HG03575 (cell line): ENCODE data around the gene NLK.
"Not testable (repeated sequence)": the region's sequence is repeated elsewhere in the genome, so short reads cannot be mapped to it uniquely, and the experiment has no call there.

ENCODE experiments used
- ATAC-seq: cut with Tn5 transposase; IDR thresholded peaks from one replicate; pipeline ENCODE4 v1.9.1; 2021; ENCODE audit not compliant: unreplicated experiment, insufficient number of reproducible peaks, low FRiP score; ENCODE audit errors: extremely low read depth

The NLK gene

DNA sequence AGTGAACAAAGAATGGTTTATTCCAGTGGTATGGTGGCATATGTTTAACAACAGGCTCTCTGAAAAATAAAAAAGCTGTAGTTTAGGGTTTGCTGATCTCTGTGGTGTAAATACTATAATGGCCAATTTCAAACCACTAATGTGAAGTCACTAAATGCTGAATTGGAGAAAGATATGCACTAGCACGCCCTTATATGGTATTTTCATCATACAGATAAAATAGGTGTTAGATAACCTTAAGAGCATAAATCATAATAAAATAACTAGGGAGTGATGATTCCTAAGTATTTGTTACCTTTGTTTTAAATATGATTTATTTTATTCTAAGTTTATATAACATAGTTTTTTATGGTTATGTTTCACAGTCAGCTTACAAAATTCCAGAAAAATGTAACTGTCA is 17.2 kb downstream of the NLK start:
- ATAC-seq, result no peak

DNA sequence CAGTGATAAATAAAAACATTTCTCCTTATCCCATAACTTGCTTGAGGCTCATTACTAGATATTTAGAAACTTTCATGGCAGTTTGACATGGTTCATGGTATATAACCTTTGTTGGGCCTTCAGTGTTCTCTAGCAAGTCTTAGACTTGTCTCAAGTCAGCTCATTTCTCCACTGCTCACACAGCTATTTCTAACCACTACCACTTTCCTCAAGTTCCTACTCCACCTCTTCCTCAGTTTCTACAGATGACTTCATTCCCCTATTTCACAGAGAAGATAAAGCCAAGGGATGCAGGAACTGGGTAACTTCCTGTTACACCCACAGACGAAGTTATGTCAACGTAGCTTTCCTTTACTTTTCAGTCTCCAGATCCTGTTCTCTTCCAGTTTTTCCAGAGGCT is 23.2 kb downstream of the NLK start:
- no peak for ATAC-seq

DNA sequence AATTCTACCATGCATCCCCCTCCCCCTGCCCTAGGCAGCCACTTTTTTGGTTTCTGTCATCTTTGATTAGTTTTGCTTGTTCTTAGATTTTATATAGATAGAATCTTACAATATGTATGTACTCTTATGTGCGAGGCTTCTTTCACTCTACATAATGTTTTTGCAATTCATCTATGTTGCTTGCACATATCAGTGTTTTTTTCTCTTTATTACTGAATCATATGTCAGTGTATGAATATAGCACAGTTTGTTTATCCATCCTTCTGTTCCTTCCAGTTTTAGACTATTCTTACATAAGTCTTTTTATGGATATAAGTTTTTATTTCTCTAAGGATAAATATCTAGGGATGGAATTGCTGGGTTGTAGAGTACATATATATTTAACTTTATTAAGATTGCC is 26.6 kb downstream of the NLK start:
- ATAC-seq, result no peak

DNA sequence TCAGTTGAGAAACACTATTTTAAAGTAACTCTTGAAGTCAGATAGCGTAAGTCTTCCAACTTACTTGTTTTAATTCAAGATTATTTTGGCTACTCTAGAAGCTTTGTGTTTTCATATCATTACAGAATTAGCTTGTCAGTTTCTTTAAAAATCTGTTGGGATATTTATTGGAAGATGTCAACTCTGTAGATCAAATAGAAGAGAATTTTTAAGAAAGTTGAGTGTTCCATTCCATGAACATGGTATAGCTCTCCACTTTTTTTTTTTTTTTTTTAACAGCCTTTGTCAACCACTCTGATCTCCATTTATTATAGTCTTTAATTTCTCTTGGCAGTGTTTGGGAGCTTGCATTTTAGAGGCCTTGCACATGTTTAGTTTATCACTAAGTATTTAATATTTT is 28.7 kb downstream of the NLK start:
- no peak for ATAC-seq

DNA sequence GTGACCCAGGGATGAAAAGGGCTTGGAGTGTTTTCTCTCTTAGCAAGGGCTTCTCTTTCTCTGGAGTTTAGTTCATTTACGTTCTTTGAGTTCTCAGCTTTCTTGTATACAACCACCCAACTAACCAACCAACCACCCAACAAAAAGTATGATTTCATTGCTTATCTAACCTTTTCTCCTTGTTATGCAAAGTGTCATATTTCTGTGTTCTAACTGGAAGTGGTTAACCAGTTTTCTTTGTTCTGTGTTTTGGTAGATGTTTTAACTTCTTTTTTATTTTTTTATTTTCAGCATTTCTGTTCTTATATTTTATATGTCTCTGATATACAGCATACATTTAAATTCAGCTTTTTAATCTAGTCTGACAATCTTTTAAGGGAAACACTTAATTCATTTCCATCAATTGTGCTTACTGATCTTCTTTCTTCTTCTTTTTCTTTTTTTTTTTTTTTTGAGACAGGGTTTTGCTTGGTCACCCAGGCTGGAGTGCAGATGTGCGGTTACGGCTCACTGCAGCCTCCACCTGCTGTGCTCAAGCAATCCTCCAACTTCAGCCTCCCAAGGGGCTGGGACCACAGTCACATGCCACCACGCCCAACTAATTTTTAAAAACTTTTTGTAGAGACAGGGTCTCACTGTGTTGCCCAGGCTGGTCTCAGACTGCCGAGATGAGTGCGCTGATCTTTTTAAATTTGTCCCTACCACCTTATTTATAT is 29.6 kb downstream of the NLK start:
- no peak for ATAC-seq

DNA sequence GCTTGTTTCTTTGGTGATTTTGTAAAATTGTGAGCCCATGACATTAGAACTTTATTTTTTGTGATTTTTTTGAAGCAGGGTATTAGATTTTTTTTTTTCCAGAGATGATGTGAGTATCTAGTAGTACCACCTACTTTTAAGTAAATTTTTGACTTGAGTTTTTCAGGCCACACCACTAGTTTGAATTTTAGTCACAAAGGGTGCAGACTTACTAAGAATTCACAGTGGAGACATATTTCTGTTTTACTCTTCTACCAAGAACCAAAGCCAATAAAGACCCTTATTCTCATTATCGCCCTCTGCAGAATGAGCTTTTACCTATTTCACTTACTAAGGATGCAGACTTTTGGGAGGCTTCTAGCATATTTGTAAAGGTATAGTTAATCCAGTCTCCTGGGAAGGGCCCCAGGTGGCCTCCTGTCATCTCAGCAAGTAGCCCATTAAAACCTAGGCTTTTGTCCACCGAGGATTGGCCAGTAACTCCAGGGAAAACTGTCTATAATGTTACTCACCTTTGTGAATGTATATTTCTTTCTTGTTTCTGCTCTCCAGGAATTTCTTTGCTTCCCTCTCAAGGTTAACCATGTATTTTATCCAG is 30.6 kb downstream of the NLK start:
- no peak for ATAC-seq

DNA sequence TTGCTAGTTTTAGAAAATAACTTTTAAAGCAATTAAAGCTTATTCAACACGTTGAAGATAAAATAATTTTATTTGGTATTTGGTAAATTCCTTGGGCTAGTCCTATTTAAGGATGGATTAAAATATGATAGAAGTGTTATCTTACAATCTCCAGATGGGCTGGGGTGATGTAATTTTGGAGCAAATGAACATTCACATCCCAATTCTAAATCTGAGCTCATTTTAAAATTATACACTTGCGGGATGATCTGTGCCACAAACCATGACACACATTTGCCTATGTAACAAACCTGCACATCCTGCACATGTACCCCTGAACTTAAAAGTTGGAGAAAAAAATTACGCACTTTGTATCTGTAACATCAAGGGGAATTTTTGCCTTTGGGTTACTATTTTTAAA is 31.5 kb downstream of the NLK start:
- ATAC-seq, result no peak

- ATAC-seq, result no peak
Observed at GRCh38 chr17:28076144-28076543, 33.7 kb downstream of the NLK start.

DNA sequence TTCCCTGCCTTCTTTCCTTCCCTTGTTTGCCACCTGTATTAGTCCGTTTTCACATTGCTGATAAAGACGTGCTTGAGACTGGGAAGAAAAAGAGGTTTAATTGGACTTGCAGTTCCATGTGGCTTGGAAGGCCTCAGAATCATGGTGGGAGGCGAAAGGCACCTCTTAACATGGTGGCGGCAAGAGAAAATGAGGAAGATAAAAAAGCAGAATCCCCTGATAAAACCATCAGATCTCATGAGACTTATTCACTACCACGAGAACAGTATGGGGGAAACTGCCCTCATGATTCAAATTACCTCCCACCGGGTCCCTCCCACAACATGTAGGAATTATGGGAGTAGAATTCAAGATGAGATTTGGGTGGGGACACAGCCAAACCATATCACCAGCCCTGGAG is 34.7 kb downstream of the NLK start:
- not testable (repeated sequence) for ATAC-seq

DNA sequence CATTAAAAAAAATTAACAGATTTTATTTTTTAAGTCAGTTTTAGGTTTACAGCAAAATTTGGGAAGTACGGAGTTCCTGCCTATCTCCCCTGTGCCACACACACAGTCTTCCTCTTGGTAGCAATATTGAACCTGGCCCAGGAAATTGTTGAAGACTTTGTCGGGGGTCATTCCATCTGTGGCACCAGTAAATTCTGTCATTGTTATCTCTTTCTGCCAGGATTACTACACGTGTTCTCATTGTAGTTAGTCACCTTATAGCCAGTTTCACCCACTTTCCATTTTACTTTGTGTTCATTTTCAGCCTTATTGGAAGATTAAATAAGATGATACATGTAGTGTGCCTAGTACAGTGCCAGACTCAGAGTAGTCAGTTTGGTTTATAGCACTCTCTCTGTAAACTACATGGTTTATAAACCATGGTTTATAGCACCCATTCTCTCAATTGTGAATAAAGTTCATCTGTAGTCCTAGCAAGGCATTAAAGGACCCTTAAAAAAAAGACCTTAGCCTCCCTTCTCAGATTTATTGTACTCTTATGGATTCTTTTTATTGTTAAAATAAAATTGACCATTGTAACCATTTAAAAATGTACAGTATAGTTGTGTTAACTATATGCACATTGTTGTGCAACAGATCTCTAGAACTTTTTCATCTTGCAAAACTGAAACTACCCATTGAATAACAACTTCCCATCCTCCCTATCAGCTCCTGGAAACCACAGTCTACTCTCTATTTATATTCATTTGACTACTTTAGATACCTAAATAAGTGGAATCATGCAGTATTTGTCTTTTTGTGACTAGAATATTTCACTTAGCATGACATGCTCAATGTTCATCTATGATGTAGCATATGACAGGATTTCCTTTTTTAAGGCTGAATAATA is 36.1 kb downstream of the NLK start:
- no peak for ATAC-seq

DNA sequence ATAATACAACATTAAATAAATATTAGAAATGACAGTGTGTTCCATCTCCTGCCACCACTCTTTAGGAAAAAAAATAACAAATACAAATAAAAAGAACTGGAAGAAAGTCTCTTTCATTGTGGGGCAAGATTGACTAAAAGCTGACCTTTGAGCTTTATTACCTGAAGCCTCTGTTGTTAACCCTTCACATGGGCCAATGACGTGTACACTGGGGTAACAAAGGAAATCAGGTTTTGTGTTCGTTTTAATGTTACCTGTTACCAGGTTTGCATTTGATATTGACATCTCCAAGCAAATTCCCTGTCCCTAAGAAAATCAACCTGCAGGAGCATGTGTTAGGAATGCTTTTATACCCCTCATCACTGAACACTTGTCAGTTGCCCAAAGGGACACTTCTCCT is 39.0 kb downstream of the NLK start:
- ATAC-seq, result no peak

DNA sequence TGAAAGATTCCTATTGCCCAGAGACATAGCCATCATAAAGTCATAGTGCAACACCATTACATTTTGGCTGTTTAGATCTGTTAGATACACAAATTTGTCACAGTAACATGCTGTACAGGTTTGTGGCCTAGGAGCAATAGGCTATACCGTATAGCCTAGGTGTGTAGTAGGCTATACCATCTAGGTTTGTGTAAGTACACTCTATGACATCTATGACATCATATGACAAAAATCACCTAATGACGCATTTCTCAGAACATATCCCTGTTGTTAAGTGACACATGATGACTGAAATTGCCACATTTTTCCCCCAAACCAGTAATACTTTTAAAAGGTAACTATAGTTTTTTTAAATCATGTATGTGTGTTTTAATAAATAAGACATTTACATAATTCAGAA is 43.3 kb downstream of the NLK start:
- no peak for ATAC-seq

- ATAC-seq, result no peak
Observed at GRCh38 chr17:28086519-28086918, 44.0 kb downstream of the NLK start.

GRCh38 chr17:28087743-28088142 is 45.3 kb downstream of the NLK start:
- ATAC-seq, result no peak

GRCh38 chr17:28090551-28090950 is 48.1 kb downstream of the NLK start:
- ATAC-seq, result no peak

- ATAC-seq, result no peak
Observed at GRCh38 chr17:28092088-28092487, 49.6 kb downstream of the NLK start.

DNA sequence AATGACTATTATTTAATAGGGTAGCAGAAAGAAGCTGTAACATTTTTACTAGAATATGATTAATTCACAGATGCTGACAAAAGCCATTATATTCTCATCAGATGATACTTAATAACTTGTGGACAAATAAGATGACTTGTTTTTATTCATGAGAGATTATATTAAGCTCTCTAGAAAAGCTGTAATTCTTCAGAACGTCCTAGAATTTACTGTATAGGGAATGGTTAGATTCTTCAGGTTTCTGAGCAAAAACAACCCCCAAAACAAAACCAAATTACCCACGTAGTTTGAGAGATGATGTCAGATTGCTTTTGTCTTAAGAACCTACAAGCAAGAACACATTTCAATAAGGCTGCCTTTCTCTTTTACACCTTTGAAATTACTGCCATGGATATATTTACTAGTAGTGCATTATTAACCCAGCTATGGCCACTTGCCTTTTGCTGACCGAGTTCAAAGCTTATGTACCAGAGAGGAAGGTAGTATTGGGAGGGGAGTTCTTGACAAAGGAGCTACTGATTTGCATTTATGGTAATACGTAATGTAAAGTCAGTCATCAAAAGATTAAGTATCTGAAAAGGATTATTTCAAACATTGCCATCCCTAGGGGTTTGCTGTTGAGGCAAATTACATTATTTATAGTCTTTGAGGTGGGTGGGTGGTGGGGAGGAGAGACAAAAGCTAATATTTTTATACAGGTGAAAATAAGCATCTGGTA is 51.7 kb downstream of the NLK start:
- ATAC-seq, result no peak

- ATAC-seq, result no peak
Observed at GRCh38 chr17:28096756-28097155, 54.3 kb downstream of the NLK start.

- ATAC-seq, result no peak
Observed at GRCh38 chr17:28097254-28097653, 54.8 kb downstream of the NLK start.
